CD4-positive, alpha-beta T cell treated with Interleukin-10 for 1 hour (primary cell): Measurements from ENCODE around the gene KRT23.
"Not testable (repeated sequence)": the region's sequence is repeated elsewhere in the genome, so short reads cannot be mapped to it uniquely, and the experiment has no call there.

Source experiments
- DNase-seq: peaks from one replicate; pipeline ENCODE4 v3.0.0-alpha.2; 2020

Gene KRT23

GRCh38 chr17:40949418-40949817, 12.0 kb upstream of the KRT23 start:
- no peak for DNase-seq

GRCh38 chr17:40947929-40948328, 10.5 kb upstream of the KRT23 start:
- DNase-seq: no peak

GRCh38 chr17:40945414-40945813, 8.0 kb upstream of the KRT23 start:
- no peak for DNase-seq

GRCh38 chr17:40944531-40944930, 7.1 kb upstream of the KRT23 start:
- DNase-seq: no peak

GRCh38 chr17:40942553-40942952, 5.1 kb upstream of the KRT23 start:
- no peak for DNase-seq

- DNase-seq: no peak
Measured at GRCh38 chr17:40940266-40940665, 2.8 kb upstream of the KRT23 start.

- no peak for DNase-seq
Measured at GRCh38 chr17:40938981-40939380, 1.5 kb upstream of the KRT23 start.

GRCh38 chr17:40936976-40937375, 470 bp downstream of the KRT23 start:
- no peak for DNase-seq

GRCh38 chr17:40936437-40936971, 942 bp downstream of the KRT23 start:
- DNase-seq: no peak

GRCh38 chr17:40935624-40936023, 1.8 kb downstream of the KRT23 start:
- DNase-seq: no peak

- DNase-seq: no peak
Measured at GRCh38 chr17:40932608-40933007, 4.8 kb downstream of the KRT23 start.

GRCh38 chr17:40931311-40931710, 6.1 kb downstream of the KRT23 start:
- no peak for DNase-seq

GRCh38 chr17:40926341-40926740, 11.1 kb downstream of the KRT23 start:
- DNase-seq: no peak

- DNase-seq: no peak
Measured at GRCh38 chr17:40922239-40922638, 15.2 kb downstream of the KRT23 start.

- DNase-seq: no peak
Measured at GRCh38 chr17:40921026-40921425, 16.4 kb downstream of the KRT23 start.

- DNase-seq: not testable (repeated sequence)
Measured at GRCh38 chr17:40917116-40917515, 20.3 kb downstream of the KRT23 start.

- no peak for DNase-seq
Measured at GRCh38 chr17:40916366-40916765, 21.1 kb downstream of the KRT23 start.

GRCh38 chr17:40915721-40916256, 21.7 kb downstream of the KRT23 start:
- no peak for DNase-seq

GRCh38 chr17:40915199-40915661, 22.2 kb downstream of the KRT23 start:
- DNase-seq: no peak

- no peak for DNase-seq
Measured at GRCh38 chr17:40914075-40914855, 23.2 kb downstream of the KRT23 start.

GRCh38 chr17:40912486-40913210, 24.8 kb downstream of the KRT23 start:
- no peak for DNase-seq

- DNase-seq: no peak
Measured at GRCh38 chr17:40910441-40910841, 27.0 kb downstream of the KRT23 start.

- DNase-seq: no peak
Measured at GRCh38 chr17:40909755-40910154, 27.7 kb downstream of the KRT23 start.

GRCh38 chr17:40909351-40909750, 28.1 kb downstream of the KRT23 start:
- DNase-seq: peak; percentile 76
